Mesothelial cell of epicardium (in vitro differentiated cells): ENCODE measurements around the gene OR8J1. TPM values are rescaled to one million over a fixed set of nuclear protein-coding genes. Genes with fewer than 3 reads are reported as not detected.
"Not testable (repeated sequence)": the region's sequence is repeated elsewhere in the genome, so short reads cannot be mapped to it uniquely, and the experiment has no call there.

Experiments
- DNase-seq, 2 experiments: peaks; one replicate each; pipeline ENCODE4 v3.0.0; 2021; ENCODE audit warnings: low spot score in 2 of 2; ENCODE audit not compliant: unreplicated experiment in 2 of 2
- H3K27ac Mint-ChIP-seq: 2 replicates; pipeline ENCODE4 v1.8.0; 2021; ENCODE audit warnings: mixed read lengths
- H3K27me3 Mint-ChIP-seq: 2 replicates; pipeline ENCODE4 v1.8.0; 2021; ENCODE audit warnings: low read depth, mixed read lengths
- H3K36me3 Mint-ChIP-seq: 2 replicates; pipeline ENCODE4 v1.8.0; 2021; ENCODE audit warnings: mixed read lengths
- H3K4me1 Mint-ChIP-seq: 2 replicates; pipeline ENCODE4 v1.8.0; 2021; ENCODE audit warnings: mixed read lengths
- H3K4me3 Mint-ChIP-seq: 2 replicates; pipeline ENCODE4 v1.8.0; 2021; ENCODE audit warnings: mild to moderate bottlenecking, moderate library complexity, mixed read lengths
- H3K9me3 Mint-ChIP-seq: 2 replicates; pipeline ENCODE4 v1.8.0; 2021; ENCODE audit warnings: mixed read lengths
- CTCF ChIP-seq: fragments of 200-600 bp; sonication (generic); IDR thresholded peaks from one replicate; pipeline ENCODE4 v1.5.0; 2021; ENCODE audit warnings: antibody characterized with exemption; ENCODE audit not compliant: unreplicated experiment
- total RNA-seq: library from RNA; stranded (reverse); gene quantifications from 3 replicates; pipeline ENCODE4 v1.2.1, GENCODE V29; 2021

The OR8J1 gene
- total RNA-seq, 1 donor from 2014 or later, result not detected

GRCh38 chr11:56340289-56340688 lies 13.8 kb upstream of the OR8J1 start:
- H3K9me3 Mint-ChIP-seq, result peaks cover 32% of the 10 kb centered on the region

GRCh38 chr11:56345739-56346138 lies 8.4 kb upstream of the OR8J1 start, which contains the start of gene OR8K1:
Gene OR8K1 (plus strand): TSS chr11:56346039. CDS start chr11:56346039, 0 bp downstream.
- no peak for TF ChIP-seq CTCF
- Mint-ChIP-seq H3K4me1 (no peaks in the 10 kb centered on the region), H3K36me3 (no peaks in the 10 kb centered on the region), H3K9me3 (peaks cover 5% of the 10 kb centered on the region), H3K27me3 (no peaks in the 10 kb centered on the region), H3K4me3 (no peak within 1 kb of the TSS), H3K27ac (no peak within 1 kb of the TSS)
- no peak for DNase-seq

More at GRCh38 chr11:56340289-56340688, 13.8 kb upstream of the OR8J1 start:
- no peaks in the 10 kb centered on the region for H3K27me3 Mint-ChIP-seq
- TF ChIP-seq CTCF, result no peak
- H3K36me3 Mint-ChIP-seq, result no peaks in the 10 kb centered on the region
- no peak overlapping the region for H3K27ac Mint-ChIP-seq
- no peak for DNase-seq
- H3K4me3 Mint-ChIP-seq, result no peak overlapping the region
- no peaks in the 10 kb centered on the region for H3K4me1 Mint-ChIP-seq

DNA sequence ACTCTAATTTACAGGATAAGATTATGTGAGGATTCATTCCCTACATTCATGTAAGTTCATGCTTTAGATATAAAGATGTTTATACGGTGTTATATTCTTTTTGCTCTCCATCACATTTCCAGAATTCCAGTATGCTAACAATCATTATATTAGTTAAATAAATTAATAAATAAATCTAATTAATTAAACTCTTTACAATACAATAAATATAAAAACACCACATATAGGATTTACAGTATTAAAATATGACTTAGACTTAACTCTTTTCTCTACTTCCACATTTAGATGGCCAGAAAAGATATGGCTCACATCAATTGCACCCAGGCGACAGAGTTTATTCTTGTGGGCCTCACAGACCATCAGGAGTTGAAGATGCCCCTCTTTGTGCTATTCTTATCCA lies 21.2 kb downstream of the OR8J1 start, which contains the start of gene OR8U1:
Gene OR8U1 (plus strand): TSS at position 301 of the 400 bp plus-strand sequence. CDS start 0 bp downstream, at position 301.
- H3K27me3 Mint-ChIP-seq, result peaks cover 3% of the 10 kb centered on the region
- no peaks in the 10 kb centered on the region for H3K36me3 Mint-ChIP-seq

DNA sequence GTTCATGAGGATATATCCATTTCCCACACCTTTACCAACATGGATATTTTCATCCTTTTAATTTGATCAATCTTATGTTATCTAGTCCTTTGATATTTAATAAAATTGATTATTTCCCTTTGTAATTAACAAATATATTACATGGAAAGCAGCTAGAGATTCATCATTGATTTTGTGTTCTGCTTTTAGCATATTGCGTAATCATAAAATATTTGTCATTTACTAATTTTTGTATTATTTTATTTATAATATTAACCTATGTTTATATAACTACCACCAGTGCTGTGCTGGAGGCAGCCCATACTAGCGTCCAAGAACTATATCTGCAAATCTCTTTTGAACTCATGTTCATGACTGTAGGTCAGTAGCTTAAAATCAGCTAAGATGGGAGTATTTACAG lies 26.0 kb downstream of the OR8J1 start:
- Mint-ChIP-seq H3K27ac (no peak overlapping the region), H3K27me3 (no peaks in the 10 kb centered on the region), H3K36me3 (no peaks in the 10 kb centered on the region), H3K4me1 (no peaks in the 10 kb centered on the region), H3K4me3 (no peak overlapping the region), H3K9me3 (no peaks in the 10 kb centered on the region)
- no peak for TF ChIP-seq CTCF
- no peak for DNase-seq

More for the DNA sequence above, 21.2 kb downstream of the OR8J1 start, which contains the start of gene OR8U1:
- Mint-ChIP-seq H3K4me1 (no peaks in the 10 kb centered on the region), H3K9me3 (no peaks in the 10 kb centered on the region), H3K27ac (no peak within 1 kb of the TSS), H3K4me3 (no peak within 1 kb of the TSS)
- TF ChIP-seq CTCF, result no peak
- no peak for DNase-seq

- TF ChIP-seq CTCF, result no peak
- Mint-ChIP-seq H3K4me1 (no peaks in the 10 kb centered on the region), H3K36me3 (no peaks in the 10 kb centered on the region), H3K4me3 (no peak overlapping the region), H3K27me3 (no peaks in the 10 kb centered on the region), H3K9me3 (no peaks in the 10 kb centered on the region), H3K27ac (no peak overlapping the region)
- DNase-seq, result no peak
Measured at GRCh38 chr11:56394381-56394780, 40.3 kb downstream of the OR8J1 start.

GRCh38 chr11:56396047-56396446 lies 42.0 kb downstream of the OR8J1 start:
- no peak overlapping the region for H3K4me3 Mint-ChIP-seq
- H3K9me3 Mint-ChIP-seq, result no peaks in the 10 kb centered on the region
- no peak overlapping the region for H3K27ac Mint-ChIP-seq
- H3K4me1 Mint-ChIP-seq, result no peaks in the 10 kb centered on the region
- no peak for DNase-seq
- TF ChIP-seq CTCF, result no peak
- no peaks in the 10 kb centered on the region for H3K36me3 Mint-ChIP-seq
- H3K27me3 Mint-ChIP-seq, result no peaks in the 10 kb centered on the region

DNA sequence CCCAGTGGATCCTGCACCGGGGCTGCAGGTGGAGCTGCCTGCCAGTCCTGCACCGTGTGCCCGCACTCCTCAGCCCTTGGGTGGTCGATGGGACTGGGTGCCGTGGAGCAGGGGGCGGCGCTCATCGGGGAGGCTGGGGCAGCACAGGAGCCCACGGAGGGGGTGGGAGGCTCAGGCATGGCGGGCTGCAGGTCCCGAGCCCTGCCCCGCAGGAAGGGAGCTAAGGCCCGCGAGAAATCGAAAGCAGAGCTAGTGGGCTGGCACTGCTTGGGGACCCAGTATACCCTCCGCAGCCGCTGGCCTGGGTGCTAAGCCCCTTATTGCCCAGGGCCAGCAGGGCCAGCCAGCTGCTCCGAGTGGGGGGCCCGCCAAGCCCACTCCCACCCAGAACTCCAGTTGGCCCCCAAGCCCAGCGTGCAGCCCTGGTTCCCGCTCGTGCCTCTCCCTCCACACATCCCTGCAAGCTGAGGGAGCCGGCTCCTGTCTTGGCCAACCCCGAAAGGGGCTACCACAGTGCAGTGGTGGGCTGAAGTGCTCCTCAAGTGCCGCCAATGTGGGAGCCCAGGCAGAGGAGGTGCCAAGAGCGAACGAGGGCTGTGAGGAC lies 47.9 kb downstream of the OR8J1 start:
- H3K4me1 Mint-ChIP-seq, H3K27ac Mint-ChIP-seq, H3K36me3 Mint-ChIP-seq, H3K27me3 Mint-ChIP-seq, DNase-seq, H3K4me3 Mint-ChIP-seq: not testable (repeated sequence)
- peaks cover 20% of the 10 kb centered on the region for H3K9me3 Mint-ChIP-seq
